Stimulated activated CD4-positive, alpha-beta T cell treated with anti-CD3 and anti-CD28 coated beads, Interleukin-1b, Interleukin-23, amount 100 ng/mL, for 24 hours (primary cell): Measurements from ENCODE around the gene TCERG1L.
"Not testable (repeated sequence)": the region's sequence is repeated elsewhere in the genome, so short reads cannot be mapped to it uniquely, and the experiment has no call there.

Experiments used
- DNase-seq, 4 experiments: peaks; one replicate each; pipeline ENCODE4 v3.0.0-alpha.2; 2020; ENCODE audit warnings: low read depth in 4 of 4, low spot score in 1 of 4

TCERG1L gene

DNA sequence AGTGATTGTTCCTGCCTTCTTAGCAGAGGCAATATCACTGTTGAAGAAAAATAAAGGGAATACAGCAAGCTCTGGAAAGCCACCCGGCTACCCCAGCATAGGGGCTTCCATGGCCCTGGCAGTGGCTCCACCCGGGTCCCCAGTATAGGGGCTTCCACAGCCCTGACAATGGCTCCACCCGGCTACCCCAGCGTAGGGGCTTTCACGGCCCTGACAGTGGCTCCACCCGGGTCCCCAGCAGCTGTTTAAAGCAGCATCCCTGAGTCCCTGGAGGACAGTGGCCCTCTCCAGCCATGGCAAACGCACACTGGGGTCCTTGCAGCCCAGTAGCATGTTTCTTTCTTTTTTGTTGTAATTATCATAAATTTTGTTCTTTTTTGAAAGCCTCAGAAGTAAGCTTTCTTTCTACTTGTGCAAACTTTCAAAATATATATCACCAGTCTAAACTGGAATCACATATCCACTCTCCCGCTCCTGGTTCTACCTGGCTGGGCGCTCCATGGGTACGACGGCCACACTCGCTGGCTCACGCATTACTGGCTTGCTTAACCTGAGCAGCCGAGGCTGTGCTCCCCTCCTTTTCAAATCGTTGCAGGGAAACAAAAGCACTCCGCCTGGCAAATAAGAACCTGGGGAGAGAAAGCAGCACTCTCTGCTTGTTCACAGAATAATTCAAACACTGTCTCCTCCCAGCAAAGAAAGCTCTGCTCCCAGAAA, 62.1 kb downstream of the TCERG1L start:
- no peak for DNase-seq

DNA sequence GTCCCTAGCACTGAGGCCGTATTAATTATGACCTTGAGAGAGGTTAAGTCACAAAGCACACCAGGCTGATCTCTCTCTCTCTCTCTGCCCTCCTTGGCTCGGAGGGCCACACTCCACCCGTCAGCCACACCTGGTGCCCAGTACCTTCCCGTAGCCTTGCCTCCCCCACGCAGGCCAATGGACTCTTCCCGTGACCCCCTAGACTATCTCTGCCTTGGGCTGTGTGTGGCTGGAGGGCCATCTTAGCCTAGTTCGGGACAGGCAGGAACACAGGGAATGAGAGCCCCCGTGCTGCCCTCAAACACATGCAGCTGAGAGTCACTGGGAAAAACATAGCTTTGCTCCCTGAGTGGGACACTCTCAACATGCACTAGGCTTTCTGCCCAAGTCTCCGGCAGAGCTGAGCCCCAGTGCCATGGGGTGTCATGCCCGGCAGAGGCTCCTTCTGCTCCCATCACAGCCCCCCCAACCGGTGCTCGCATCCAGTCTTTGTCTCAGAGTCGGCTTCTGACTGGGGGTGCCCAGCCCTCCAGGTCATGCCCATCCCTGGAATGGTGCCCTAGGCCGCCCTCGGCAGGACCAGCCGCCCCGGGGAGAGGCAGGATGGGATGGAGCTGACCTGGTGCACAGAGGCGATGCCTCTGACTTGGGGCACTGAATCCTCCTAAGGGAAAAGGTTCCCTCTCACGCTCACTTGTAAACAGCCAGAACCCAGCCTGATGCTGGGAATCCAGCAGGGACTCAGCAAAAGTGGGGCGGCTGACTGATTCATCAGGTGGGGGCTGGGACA, 63.0 kb downstream of the TCERG1L start:
- no peak for DNase-seq

DNA sequence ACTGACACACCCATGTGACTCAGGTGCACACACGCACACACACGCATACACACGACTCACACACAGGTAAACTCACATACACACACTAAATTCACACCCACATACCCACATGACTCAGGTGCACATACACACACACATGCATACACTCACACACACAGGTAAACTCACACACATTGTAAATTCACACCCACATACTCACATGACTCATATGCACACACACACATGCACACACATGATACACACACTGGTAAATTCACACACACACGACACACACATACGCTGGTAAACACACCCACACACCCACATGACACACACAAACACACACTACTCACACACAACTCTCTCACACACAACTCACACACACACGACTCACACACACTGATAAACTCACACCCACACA, 63.6 kb downstream of the TCERG1L start:
- no peak for DNase-seq

DNA sequence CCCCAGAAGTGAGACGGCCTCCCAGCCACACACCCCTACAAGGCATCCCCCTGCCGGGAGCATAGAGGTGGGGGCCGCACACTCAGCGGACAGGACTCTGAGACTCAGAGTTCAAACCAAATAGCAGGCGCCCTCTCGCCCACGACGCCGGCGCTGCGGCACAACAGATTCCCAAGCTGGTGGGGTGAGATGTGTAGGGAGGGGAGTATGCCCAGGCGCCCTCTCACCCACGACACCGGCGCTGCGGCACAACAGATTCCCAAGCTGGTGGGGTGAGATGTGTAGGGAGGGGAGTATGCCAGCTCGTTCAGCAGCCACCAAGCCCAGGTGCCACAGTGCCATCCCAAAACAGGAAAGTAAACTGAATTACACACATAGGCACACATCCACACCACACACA, 64.7 kb downstream of the TCERG1L start:
- DNase-seq: no peak

DNA sequence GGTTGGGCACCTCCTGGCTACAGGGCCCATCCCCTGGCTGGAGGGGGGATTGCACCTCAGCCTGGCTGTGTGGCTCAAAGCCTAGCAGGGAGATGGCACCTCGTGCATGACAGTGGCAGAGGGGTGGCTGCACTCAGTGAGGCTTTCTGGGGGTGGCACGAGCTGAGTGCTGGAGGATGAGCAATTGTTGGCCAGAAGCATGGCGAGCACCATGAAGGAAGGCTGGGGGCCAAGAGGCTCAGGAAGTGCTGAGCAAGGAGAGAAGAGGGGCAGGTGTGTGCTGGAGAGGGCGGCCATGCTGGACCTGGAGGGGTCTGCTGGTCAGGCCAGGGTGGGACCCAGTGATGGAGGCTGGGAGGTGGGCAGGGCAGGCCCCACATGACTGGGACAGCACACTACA, 65.4 kb downstream of the TCERG1L start:
- no peak for DNase-seq

DNA sequence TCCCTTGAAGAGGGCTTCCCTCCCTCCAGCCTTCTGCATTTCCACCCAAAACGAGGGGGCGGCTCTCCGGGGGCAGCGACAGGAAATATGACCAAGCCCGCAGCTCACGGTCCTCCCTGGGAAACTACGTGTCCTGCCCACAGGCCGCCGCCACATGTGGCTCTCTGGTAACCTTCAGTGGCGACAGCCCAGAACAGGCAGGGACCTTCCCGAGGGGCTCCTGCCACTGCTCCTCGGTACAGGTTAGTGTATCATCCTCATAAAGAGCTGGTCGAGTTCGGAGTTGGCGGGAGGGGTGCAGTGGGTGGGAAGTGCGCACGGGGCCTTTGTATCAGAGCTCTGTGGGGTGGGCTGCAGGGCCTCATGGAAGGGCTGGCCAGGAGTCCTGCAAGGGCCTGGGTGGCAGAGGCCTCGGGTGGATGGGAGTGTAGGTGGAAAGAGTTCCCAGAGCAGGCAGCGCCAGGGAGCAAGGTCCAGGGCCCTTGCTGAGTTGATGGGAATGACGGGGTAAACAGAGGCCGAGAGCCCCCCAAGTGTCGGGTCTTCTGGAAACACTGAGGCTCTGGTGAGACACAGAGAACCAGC, 66.0 kb downstream of the TCERG1L start:
- no peak for DNase-seq

DNA sequence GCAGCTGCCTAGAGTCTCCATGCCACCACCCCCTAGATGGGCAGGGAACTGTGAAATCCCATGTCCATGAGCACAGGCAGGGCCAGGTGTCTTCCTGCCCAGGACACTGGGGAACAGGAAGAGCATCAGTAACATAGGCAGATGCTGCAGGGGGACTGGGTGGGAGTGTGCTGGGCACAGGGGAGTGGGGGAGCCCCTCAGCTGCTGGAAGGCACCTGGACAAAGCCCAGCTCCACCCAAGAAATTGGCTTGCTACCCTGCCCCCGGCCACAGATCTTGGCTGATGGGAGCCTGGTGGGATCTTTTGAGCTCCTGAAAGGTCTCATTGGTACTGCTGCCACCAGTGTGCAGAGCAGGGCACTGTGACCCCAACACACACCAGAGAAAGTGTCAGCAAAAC, 66.7 kb downstream of the TCERG1L start:
- no peak for DNase-seq

DNA sequence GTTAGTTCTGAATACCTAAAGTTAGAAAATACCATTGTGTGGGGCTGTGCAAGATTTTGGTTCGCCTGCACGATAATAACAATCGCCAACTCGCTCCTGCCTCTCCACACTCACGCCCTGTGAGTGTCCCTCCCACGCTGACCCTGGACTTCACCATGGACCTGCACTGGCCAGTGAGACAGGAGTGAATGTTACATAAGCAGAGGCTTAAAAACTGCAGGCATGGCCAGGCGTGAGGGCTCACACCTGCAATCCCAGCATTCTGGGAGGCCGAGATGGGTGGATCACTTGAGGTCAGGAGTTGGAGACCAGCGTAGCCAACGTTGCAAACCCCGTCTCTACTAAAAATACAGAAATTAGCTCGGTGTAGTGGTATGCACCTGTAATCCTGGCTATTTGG, 68.4 kb downstream of the TCERG1L start:
- DNase-seq: no peak

DNA sequence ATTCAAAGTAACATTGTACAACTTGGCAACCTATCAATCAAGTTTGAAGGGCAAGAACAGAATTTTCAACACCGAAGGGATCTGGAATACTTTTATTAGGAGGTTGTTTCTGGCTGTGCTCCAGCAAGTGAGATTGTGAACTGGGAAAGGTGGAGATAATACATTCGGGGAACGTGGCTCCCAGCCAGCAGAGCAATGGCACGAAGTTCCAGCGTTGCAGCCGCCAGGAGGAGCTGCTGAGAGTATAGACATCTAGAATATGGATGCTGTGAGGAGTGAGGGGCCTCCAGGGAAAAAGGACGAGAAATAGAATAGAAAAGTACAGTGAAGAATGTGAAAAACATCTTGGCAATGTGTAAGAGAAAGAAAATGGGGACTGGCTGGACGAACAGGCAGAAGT, 69.5 kb downstream of the TCERG1L start:
- no peak for DNase-seq

DNA sequence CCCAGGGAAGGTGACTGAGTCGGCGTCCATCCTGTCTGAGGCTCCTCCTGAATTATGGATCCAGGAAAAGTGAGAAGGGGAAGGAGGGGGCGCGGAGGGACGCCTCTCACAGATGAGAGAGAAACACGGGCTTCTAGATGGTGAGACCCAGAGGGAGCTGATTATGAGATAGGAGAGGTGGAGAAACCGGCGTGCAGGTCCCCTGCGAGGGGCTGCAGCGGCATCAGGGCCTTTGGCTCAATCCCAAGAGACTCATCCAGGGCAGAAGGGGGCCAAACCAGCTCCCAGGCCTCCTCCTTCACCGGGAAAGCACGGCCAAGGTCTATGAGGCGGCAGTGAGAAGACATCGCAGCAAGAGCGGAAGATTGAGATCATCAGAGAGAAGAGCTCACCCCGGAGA, 70.8 kb downstream of the TCERG1L start:
- no peak for DNase-seq

DNA sequence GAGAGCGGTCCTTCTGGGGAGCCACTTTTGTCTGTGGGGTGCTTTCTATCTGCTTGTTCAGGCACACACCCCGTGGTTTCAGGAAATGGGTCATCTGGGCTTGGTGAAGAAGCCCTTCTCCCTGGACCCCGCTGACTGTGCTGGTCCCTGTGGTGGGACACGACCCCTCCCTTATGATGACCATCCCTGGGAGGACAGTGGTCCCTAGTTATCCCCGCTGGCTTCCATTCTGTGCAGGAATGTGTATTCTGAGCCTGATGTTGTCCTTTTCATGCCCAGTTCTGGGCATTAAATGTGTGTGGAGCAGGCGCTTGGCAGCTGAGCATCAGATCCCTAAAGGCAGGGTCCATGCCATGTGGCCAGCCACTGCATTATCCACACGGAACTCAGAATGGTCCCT, 71.6 kb downstream of the TCERG1L start:
- no peak for DNase-seq

DNA sequence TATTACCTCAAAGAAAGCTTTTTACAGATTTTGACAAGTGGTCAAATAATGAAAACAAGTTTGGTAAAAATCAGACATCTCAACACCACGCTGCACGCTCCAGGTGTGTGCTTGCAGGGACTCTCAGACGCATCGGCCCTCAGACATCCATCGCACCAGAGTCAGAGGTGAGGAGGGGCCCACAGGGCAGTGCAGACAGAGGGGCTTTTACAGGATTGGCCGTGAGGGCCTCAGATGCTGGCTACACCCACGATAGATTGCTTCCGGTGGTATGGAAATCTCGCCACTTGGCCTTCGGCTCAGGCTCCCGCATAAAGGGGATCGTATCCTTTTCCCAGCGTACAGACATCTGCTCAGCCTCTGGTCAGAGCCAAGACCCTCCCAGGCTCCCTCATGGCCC, 72.1 kb downstream of the TCERG1L start:
- no peak for DNase-seq

DNA sequence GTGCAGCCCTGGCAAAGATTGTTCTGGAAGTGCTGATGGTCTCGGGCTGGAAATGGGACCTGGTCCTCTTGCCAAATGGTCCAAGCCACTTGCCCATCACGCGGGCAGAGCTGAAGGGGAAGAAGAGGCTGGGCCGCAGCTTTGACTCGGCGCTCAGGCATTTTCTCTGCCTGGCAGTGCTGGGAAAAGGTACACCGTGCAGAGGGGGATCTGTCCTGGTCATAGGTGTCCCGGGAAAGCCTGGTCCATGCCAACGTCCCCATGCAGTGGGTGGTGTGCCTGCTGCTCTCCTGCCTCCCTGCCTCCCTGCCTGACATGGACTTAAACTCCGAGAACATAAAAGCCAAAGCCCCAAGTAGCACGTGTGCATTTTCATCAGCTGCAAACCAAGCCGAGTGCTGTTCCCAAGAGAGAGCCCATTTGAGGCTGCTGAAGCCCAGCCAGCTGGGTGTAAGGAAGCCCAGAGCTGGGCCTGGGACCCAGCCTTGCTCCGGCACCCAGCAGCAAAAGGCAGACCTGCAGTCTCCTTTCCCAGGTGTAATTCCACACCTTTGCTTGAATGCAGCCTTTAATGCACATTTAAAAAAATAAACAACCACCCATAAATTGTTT, 72.7 kb downstream of the TCERG1L start:
- no peak for DNase-seq

DNA sequence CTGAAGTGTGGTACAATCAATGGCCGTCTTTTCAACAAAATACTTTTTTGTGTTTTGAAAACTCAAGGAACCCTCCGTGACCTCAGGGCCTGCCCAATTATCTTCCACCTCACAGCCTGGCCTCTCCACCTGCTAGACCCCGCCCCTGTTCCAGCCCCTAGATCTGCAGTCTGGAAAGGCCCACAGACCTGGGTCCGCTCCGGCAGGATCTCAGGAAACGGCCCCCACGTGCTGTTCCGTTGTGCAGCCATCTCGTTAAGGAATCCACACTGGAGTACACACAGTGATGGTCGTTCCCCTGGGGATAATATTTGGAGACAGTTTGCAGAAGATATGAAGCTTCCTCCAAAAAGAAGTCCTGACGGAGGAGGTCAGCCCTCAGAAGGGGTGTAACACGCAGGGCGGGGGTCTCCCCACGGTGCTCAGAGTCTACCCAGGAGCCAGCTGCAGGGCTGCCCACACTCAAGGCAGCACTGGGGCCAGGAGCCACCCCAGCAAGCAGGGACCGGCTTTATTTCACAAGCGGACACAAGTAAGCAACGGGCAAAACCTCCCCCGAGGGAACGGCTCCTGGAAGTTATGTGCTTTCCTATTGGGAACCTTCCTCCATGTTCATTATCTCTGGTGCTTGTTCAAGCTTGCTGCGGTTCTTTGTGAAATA, 73.4 kb downstream of the TCERG1L start:
- DNase-seq: no peak

DNA sequence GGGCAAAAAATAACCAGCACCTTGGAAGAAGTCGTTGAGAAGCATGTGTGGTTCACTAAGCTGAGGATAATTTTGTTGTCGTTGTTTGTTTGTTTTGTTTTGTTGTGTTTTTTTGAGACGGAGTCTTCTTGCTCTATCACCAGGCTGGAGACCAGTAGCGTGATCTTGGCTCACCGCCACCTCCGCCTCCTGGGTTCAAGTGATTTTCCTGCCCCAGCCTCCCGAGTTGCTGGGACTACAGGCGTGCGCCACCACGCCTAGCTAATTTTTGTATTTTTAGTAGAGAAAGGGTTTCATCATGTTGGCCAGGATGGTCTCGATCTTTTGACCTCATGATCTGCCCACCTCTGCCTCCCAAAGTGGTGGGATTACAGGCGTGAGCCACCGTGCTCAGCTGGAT, 76.9 kb downstream of the TCERG1L start:
- DNase-seq: not testable (repeated sequence)

DNA sequence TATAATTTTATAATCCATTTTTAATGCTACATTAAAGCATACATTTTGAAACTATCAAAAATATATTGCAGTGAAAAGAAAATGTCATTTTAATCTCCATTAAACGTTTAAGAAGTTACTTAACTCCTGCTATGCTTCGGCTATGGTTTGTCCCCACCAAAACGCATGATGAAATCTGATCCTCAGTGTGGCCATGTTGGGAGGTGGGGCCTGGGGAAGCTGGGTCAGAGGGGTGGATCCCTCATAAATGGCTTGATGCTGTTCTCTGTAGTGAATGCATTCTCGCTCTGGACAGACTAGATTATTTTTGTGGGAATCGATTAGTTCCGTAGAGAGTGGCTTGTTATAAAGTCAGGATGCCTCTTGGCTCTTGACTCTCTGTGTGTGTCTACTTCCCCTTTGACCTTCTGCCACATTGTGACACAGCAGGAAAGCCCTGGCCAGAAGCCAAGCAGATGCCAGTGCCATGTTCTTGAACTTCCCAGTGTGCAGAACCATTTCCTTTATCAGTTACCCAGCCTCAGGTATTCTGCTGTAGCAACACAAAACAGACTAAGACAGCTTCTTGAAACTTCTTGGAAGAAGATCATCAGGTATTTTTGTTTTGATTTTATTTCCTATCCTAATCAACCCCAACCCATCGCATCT, 77.8 kb downstream of the TCERG1L start:
- DNase-seq: no peak

DNA sequence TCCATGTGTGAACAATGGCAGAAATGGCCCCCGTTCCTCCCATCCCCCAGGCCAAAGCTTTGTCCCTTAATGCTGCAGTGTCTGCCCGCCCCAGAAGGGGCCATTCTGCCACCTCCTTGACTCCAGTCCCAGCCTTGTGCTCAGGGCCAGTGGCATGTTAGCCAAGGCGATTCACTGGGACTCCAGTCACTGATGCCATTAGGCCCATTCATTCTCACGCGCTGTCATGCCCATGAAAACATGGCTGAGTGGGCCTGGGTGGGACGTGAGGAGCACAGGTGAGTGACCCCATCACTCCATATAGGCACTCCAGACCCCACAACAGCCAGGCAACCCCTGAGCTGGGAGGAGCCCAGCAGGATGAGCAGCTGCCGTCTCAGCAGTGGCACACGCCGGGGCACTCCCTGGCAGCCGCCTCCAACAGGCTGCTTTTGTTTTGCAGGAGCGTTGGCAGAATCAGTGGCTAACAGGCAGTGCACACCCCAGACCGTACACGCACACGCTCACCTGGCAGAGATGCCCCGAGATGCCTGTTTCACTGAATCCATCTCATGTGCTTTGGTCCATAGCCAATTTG, 79.5 kb downstream of the TCERG1L start:
- DNase-seq: no peak

DNA sequence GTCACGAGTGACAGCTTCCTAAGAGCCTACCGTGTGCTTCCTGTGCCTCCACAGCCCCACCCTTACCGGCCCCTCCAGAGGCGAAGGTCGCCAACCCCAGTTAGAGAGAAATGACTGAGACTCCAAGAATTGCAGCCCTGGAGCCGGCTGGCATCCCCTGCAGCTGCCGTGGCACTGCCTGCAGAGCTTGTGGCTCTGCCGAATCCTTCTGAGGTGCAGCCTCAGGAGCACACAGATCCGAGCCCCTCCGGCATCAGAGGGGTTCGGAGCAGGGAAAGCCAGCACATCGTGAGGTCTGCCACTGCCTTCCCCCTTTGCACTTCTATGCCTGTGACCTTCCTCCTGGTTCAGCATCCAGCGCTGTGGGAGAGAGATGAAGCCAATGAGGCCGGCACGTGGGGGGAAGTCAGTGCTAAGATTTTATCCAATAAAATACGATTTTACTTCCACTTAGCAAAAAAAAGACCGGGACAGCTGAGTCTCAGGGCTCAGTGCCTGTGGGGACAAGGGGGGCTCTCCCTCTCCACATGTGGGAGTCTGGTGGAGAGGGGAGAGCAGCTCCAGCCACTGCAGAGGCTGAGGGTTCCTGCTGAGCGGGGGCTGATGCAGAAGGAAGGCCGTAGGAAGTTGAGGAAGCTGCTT, 80.1 kb downstream of the TCERG1L start:
- no peak for DNase-seq

DNA sequence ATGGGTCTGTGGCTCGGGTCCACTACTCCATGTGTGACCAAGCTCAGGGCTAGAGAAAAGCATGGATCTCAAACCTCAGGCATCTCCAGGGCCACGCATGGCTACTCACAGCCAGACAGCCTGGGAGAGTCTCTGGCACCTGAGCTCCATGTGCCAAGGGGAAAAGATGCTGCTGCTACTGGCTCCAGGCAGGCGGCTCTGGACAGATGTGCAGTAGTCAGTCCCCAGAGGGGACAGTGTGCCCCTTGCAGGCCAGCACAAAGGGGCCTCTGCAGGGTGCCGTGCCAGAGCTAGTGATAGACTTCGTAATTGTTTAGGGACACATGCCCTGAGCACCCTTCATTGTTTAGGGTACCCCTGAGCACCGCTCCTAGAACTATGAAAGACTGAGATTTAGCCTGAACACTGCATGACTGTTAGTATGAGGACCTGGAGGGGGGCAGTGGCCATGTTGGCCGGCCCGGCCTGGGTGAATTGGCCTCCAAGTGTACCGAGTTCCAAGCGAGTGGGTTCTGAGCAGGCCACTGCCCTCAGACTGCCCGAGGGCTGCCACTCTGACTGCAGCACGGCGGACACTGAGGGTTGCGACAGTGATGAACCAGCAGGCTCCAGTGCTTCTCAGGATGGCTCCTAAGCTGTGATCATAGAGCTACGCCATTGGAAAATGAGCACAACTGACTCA, 80.7 kb downstream of the TCERG1L start:
- no peak for DNase-seq

DNA sequence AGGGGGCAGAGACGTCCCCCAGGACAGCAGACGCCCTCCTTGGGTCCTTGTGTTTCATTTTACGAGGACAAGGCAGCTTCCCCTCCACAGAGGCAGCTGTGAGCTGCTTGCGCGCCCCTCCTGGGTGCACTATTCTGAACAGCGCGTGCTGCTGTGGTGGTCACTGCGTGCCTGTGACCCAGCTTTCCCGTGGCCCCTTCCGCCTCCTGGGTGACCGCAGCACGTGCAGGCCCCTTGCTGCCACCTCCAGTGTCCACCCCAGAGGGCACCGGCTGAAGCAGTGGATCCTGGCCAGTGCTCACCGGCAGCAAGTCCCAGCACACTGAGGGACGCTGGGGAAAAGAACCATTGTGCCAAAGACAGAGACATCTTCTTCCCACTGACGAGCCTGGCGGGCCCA, 81.4 kb downstream of the TCERG1L start:
- DNase-seq: no peak
